Small intestine (tissue), 7 donors: ENCODE measurements around the gene GLIS1. TPM values are rescaled to one million over a fixed set of nuclear protein-coding genes. Genes with fewer than 3 reads are reported as not detected.
A peak's percentile ranks its signal among the peaks of the same experiment; 100 is the strongest.

Source experiments
- DNase-seq, 2 donors: peaks; one replicate each; pipeline versions ENCODE4 v3.0.0 to v3.0.0-alpha.2; 2013
- FAIRE-seq: peaks from 2 replicates; lab custom pipeline; 2012; peaks lifted over from hg19 to GRCh38; lab: Jason Lieb, UNC
- H3K27ac ChIP-seq, 3 donors: one replicate each; pipeline ENCODE4 v1.5.1; 2013; ENCODE audit warnings: low read length in 2 of 3, mild to moderate bottlenecking in 2 of 3, control low read depth in 1 of 3, inconsistent platforms in 1 of 3, low read depth in 1 of 3, moderate library complexity in 1 of 3
- H3K27me3 ChIP-seq, 3 donors: one replicate each; pipeline ENCODE4 v1.6.1; 2013; ENCODE audit warnings: low read length in 3 of 3, inconsistent platforms in 1 of 3; ENCODE audit not compliant: control insufficient read depth in 3 of 3, insufficient read depth in 3 of 3
- H3K36me3 ChIP-seq, 3 donors: one replicate each; pipeline ENCODE4 v1.6.1; 2013; ENCODE audit warnings: low read length in 3 of 3, inconsistent platforms in 1 of 3, low read depth in 1 of 3, mild to moderate bottlenecking in 1 of 3, moderate library complexity in 1 of 3; ENCODE audit not compliant: control insufficient read depth in 3 of 3, insufficient read depth in 2 of 3
- H3K4me1 ChIP-seq, 3 donors: one replicate each; pipeline ENCODE4 v1.6.1; 2013; ENCODE audit warnings: low read length in 2 of 3, inconsistent platforms in 1 of 3, low read depth in 1 of 3, mild to moderate bottlenecking in 1 of 3, moderate library complexity in 1 of 3; ENCODE audit not compliant: control insufficient read depth in 3 of 3, insufficient read depth in 2 of 3
- H3K4me3 ChIP-seq, 3 donors: one replicate each; pipeline ENCODE4 v1.5.1; 2013; ENCODE audit warnings: low read length in 3 of 3, control low read depth in 1 of 3, inconsistent platforms in 1 of 3, low read depth in 1 of 3, mild to moderate bottlenecking in 1 of 3, moderate library complexity in 1 of 3
- H3K9me3 ChIP-seq, 2 donors: one replicate each; pipeline ENCODE4 v1.6.1; 2013; ENCODE audit warnings: low read depth in 1 of 2, low read length in 1 of 2; ENCODE audit not compliant: control insufficient read depth in 2 of 2, insufficient read depth in 1 of 2
- WGBS, 3 donors: extraction: QIAGEN DNeasy Blood & Tissue Kit; methylation state at CpG; one replicate each; pipeline ENCODE4 v1.1.7; 2013; 5-methylcytosine and 5-hydroxymethylcytosine counted together
- polyA plus RNA-seq, 4 donors: library from polyadenylated mRNA; stranded (reverse) in 3 of 4; unstranded in 1 of 4; fragments of 200-250 nt in 3 of 4; fragments of 120-200 nt in 1 of 4; gene quantifications; one replicate each; pipeline versions ENCODE4 v1.2.1 to v1.2.3, GENCODE V29; 2013
- donor health status: healthy with polysubstance abuse.
- donor health status: control.
- donor health status: control.
- donor health status: Bipolar disorder and iron deficiency.
- donor health status: healthy.

The GLIS1 gene
- polyA plus RNA-seq, 4 donors, result 0.19 to 0.50 TPM; not detected in 2

DNA sequence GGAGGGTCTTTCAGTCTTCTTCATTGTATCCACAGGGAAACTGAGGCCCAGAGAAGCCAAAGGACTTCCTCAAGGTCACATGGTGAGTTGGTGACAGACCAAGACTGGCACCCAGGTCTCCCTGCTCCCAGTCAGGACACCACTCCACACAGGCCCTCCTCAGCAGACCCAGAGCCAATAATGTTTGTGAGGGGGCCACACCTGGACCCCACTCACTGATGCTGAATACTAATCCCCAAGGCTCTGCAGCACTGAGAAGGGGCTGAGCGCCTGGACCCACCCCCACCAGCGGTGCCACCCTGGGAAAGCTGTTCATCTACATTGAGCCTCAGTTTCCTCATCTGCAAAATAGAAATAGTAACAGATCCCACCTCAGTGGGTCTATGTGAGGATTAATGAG lies 79.5 kb downstream of the GLIS1 start:
- Histone ChIP-seq H3K27me3 (peaks cover 0 to 2% (median 0%) of the 10 kb centered on the region in 3 donors), H3K4me3 (no peak overlapping the region), H3K36me3 (no peaks in the 10 kb centered on the region), H3K27ac (no peak overlapping the region), H3K4me1 (no peaks in the 10 kb centered on the region), H3K9me3 (no peaks in the 10 kb centered on the region)
- 76 to 96% (median 94%) methylated on average over 2 of the region's 2 CpGs for WGBS, 3 donors
- FAIRE-seq (no peak), DNase-seq (no peak)

- no peak overlapping the region for H3K4me3 ChIP-seq
- 62 to 82% (median 78%) methylated on average over 8 of the region's 8 CpGs for WGBS, 3 donors
- no peak overlapping the region for H3K27ac ChIP-seq
- FAIRE-seq (no peak), DNase-seq (no peak)
- no peaks in the 10 kb centered on the region for H3K9me3 ChIP-seq
- peaks cover 0 to 2% (median 0%) of the 10 kb centered on the region in 3 donors for H3K27me3 ChIP-seq
- H3K36me3 ChIP-seq, result no peaks in the 10 kb centered on the region
- no peaks in the 10 kb centered on the region for H3K4me1 ChIP-seq
Measured at GRCh38 chr1:53658489-53659230, 80.3 kb downstream of the GLIS1 start.

DNA sequence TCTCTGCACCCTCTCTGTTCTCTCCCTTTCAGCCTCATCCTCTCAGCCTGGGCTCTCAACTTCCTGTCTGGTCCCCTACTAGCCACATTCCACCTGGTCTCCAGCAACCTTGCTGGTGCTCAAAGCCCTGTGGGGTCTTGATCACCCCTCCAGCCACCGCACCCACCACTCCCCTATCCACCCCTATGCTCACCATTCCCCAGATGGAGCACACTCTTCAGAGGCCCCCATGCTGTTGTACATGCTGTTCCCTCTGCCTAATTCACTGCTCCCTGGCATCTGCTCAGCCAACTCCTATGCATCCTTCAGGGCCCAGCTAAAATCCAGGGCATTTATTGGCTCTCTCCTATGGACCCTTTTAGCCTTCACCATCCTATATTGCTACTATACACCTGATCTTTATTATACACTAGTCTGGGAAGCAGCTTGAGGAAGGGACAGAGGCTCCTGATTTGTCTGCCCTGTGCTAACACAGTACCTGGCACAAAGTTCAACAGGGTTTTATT lies 81.0 kb downstream of the GLIS1 start:
- Histone ChIP-seq H3K4me3 (no peak overlapping the region), H3K9me3 (no peaks in the 10 kb centered on the region), H3K27me3 (peaks cover 0 to 2% (median 0%) of the 10 kb centered on the region in 3 donors), H3K27ac (no peak overlapping the region), H3K36me3 (no peaks in the 10 kb centered on the region), H3K4me1 (no peaks in the 10 kb centered on the region)
- DNase-seq (no peak), FAIRE-seq (no peak)
- WGBS, 3 donors, result 92 to 100% (median 94%) methylated on average over 1 of the region's 1 CpG

GRCh38 chr1:53657531-53657805 lies 81.5 kb downstream of the GLIS1 start:
- H3K9me3 ChIP-seq, result no peaks in the 10 kb centered on the region
- DNase-seq, result no peak
- no peaks in the 10 kb centered on the region for H3K4me1 ChIP-seq
- no peak for FAIRE-seq
- WGBS, 3 donors, result 25 to 33% (median 31%) methylated on average over 4 of the region's 4 CpGs
- no peak overlapping the region for H3K27ac ChIP-seq
- peaks cover 0 to 2% (median 0%) of the 10 kb centered on the region in 3 donors for H3K27me3 ChIP-seq
- no peak overlapping the region for H3K4me3 ChIP-seq
- no peaks in the 10 kb centered on the region for H3K36me3 ChIP-seq

DNA sequence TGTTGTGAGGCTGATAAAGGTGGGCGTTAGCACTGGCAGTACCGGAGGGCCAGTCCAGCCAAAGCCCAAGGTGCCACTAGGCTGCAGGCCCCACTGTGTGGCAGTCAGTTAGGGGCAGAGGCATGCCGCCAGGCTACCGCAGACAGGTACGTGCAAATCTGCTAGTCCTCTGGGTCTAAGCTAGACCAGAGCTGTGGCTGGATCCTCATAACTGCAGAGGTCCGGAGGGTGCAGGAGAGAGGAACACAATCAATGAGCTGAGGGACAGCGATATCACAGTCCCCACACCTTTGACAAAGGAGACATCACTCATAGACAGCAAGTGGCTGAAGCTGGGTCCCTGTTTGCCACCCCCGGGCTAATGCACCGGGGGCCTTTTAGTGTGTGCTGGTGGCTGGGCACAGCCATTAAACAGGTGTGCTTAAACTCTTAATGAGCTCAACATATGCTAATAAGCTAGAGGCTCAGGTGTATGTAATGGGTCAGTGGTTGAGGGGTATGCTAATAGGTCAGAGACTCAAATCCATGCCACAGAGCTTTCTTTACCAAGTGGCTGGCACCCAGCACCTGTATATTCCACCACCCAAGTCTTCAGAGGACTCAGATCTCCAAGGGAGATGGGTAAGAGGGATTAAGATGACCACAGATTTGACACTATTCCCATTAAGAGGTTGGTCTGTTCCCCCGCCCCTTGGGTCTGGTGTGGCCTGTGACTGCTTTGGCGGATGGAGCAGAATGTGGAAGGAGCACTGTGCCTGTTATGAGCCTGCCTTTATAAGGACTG lies 82.0 kb downstream of the GLIS1 start:
- Histone ChIP-seq H3K4me3 (no peak overlapping the region), H3K36me3 (no peaks in the 10 kb centered on the region), H3K4me1 (no peaks in the 10 kb centered on the region), H3K27ac (no peak overlapping the region), H3K9me3 (no peaks in the 10 kb centered on the region), H3K27me3 (peaks cover 0 to 2% (median 0%) of the 10 kb centered on the region in 3 donors)
- 85 to 88% (median 88%) methylated on average over 11 of the region's 11 CpGs for WGBS, 3 donors
- DNase-seq (no peak), FAIRE-seq (no peak)

DNA sequence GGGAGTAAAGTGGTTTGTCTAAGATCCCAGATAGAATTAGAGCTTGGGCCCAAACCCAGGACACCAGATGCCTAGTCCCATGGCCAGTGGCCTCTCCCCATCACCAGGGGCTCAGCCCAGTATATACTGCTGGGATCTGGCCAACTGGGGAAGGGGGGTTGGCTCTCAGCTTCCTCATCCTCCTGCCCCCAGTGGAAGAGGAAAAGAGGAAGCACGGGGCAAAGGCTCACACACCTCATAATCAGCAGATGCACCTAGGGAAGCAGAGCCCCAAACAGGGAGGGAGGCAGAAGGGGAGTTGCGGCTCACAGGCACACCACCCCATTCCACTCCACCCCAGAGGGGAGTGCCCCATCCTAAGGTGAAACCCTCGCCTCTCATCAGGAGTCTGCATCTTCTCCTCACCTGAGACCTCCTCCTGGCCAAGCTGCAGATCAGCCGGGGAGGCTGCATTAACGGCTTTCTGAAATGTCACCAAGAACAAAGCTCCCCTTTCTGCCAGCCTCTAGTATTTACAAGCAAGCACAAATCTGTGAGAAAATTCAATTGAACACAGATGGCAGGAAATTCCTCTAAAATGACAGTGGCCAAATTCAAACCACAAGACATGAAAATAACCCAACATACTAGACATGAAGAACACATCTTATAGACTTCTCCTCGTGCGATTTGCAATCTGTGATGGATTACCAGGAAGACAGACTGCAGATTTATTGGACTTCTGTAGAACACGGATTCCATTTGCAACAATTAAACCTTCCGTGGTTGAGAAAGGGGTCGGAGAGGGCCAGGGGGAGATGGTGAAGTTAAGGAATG lies 82.8 kb downstream of the GLIS1 start:
- Histone ChIP-seq H3K27ac (no peak overlapping the region), H3K27me3 (peaks cover 0 to 2% (median 0%) of the 10 kb centered on the region in 3 donors), H3K36me3 (no peaks in the 10 kb centered on the region), H3K9me3 (no peaks in the 10 kb centered on the region), H3K4me1 (no peaks in the 10 kb centered on the region), H3K4me3 (no peak overlapping the region)
- FAIRE-seq (no peak), DNase-seq (no peak)
- WGBS, 3 donors, result 41 to 48% (median 41%) methylated on average over 10 of the region's 10 CpGs

DNA sequence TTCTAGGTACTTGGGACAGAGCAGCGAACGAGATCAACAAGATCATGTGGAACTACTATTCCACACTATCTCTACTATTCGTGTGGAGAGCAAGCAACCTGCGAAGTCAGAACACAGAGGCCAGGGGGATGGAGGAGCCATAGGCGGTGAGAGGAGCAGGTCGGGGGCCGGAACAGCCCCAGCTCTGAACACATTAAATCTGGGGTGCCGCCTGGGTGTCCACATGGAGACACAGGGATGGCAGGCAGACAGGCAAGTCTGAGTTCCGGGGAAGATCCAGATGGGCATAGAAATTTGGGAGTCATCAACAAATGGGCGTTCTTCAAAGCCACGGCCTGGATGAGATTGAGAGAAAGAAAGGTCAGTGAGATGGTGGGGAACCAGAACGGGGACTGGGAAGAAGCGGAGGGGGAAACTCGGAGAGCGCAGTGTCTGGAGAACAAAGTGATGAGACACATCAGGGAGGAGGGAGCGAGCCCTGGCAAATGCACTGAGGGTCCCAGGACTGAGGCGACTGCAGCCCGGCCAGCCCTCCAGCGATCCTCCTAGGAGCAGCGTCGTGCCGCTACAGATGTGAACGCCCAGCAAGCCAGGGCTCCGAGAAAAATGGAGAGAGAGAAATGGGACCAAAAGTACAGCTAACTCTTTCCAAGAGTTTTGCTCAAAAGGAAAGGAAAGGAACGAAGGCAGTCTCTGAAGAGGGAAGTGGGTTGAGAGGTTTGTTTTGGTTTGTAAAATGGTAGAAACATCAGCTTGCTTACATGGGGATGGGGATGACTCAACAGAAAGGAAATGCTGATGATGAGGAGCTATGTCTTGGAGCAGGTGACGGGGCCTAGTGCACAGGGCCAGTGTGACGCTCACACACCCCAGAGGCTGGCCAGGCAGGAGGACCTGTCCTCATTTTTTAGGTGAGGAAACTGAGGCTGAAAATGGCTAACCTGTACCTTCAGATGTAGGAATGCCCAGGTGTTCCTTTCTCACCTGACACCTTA lies 84.5 kb downstream of the GLIS1 start:
- Histone ChIP-seq H3K36me3 (no peaks in the 10 kb centered on the region), H3K27me3 (peaks cover 0 to 2% (median 0%) of the 10 kb centered on the region in 3 donors), H3K4me1 (no peaks in the 10 kb centered on the region), H3K27ac (peak overlapping the region in 1 of 3 donors; percentile 14), H3K9me3 (no peaks in the 10 kb centered on the region), H3K4me3 (no peak overlapping the region)
- FAIRE-seq (no peak), DNase-seq (no peak)
- WGBS, 3 donors, result 75 to 78% (median 76%) methylated on average over 27 of the region's 27 CpGs
